Measurements from ENCODE around the gene RAD18.

DNA sequence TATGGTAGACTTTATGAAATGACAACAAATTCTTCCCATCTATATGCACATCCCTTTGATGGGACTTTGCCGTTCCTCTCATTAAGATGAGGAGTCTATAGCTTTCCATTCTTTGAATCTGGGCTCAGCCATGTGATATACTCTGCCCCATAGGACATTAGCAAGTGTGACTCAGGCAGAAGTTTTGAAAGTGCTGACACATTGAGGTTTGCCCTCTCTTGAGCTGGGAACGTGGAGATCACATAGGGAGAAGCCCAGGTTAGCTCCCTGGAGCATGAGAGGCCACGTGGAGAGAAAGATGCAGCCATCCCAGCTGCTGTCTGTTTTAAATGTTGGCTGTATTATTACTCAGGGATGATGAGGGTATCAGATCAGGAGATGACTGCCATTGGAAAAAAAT is 126.1 kb downstream of the RAD18 start:
- TF ChIP-seq POLR2AphosphoS5 (IDR thresholded peaks at IDR 0.05; ENCODE audit: low read depth, low read length) (no peak), POLR2A (IDR thresholded peaks at IDR 0.05; ENCODE audit: low read depth, low read length) (no peak), TAF1 (IDR thresholded peaks at IDR 0.05; ENCODE audit: borderline replicate concordance, low read depth, low read length) (no peak)
